HCT116 (cell line): ENCODE results near the gene SUGP2.
A peak's percentile ranks its signal among the peaks of the same experiment; 100 is the strongest.

ENCODE experiments used
- YY1 ChIP-seq: IDR thresholded peaks from 2 replicates; pipeline ENCODE4 v1.6.1; 2011; ENCODE audit warnings: low read length, low read depth, moderate library complexity, mild to moderate bottlenecking; ENCODE audit not compliant: insufficient replicate concordance; ENCODE audit errors: extremely low read depth
- ZNF274 ChIP-seq: fragments of 200-500 bp; sonication (Bioruptor generic); IDR thresholded peaks from 2 replicates; pipeline ENCODE4 v1.6.1; 2014; ENCODE audit warnings: mild to moderate bottlenecking, low read depth, low read length, inconsistent platforms
- TF ChIP-seq, protein P1 (sequence below): IDR thresholded peaks from 2 replicates; pipeline ENCODE4 v1.6.1; 2012
- TF ChIP-seq, protein P2 (sequence below), 3 experiments: fragments of 200-600 bp in 1 of 3; sonication (generic) in 1 of 3; IDR thresholded peaks in 2 of 3; conservative IDR thresholded peaks in 1 of 3; 2 replicates each; pipeline ENCODE4 v1.5.1; 2012 to 2017; ENCODE audit warnings: low read depth in 2 of 3, low read length in 2 of 3, antibody characterized with exemption in 1 of 3, borderline replicate concordance in 1 of 3, control low read depth in 1 of 3, mild to moderate bottlenecking in 1 of 3, mixed read lengths in 1 of 3, mixed run types in 1 of 3, moderate library complexity in 1 of 3; ENCODE audit not compliant: insufficient read depth in 1 of 3

DNA sequence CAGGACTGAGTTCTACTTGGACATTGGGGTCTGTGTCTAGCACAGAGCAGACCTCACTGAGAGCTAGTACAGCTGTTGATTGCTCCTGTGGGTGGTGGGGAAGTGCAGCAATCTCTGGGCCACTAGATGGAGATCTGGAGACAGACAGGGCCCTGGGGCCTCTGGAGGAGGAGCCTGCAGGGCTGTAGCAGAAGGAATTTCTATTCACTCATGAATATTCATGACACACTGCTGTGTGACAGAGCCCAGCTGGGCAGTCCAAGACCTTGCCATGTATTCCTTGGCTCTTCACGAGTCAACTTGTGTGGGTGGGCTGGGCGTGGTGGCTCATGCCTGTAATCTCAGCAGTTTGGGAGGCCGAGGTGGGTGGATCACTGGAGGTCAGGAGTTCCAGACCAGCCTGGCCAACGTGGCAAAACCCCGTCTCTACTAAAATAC, 37.5 kb downstream of the SUGP2 start:
- TF ChIP-seq, protein P1, sequence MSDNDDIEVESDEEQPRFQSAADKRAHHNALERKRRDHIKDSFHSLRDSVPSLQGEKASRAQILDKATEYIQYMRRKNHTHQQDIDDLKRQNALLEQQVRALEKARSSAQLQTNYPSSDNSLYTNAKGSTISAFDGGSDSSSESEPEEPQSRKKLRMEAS = no peak
- TF ChIP-seq, protein P2, sequence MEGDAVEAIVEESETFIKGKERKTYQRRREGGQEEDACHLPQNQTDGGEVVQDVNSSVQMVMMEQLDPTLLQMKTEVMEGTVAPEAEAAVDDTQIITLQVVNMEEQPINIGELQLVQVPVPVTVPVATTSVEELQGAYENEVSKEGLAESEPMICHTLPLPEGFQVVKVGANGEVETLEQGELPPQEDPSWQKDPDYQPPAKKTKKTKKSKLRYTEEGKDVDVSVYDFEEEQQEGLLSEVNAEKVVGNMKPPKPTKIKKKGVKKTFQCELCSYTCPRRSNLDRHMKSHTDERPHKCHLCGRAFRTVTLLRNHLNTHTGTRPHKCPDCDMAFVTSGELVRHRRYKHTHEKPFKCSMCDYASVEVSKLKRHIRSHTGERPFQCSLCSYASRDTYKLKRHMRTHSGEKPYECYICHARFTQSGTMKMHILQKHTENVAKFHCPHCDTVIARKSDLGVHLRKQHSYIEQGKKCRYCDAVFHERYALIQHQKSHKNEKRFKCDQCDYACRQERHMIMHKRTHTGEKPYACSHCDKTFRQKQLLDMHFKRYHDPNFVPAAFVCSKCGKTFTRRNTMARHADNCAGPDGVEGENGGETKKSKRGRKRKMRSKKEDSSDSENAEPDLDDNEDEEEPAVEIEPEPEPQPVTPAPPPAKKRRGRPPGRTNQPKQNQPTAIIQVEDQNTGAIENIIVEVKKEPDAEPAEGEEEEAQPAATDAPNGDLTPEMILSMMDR (IDR thresholded peaks at IDR 0.05 in 2 of 3, conservative IDR thresholded peaks at IDR 0.05 in 1 of 3; ENCODE audit: borderline replicate concordance in 1 of 3, insufficient read depth in 1 of 3, low read depth in 2 of 3, low read length in 2 of 3) = peak in 2 of 3 experiments; percentile 61 to 73; a peak in 4 of 6 replicates
- TF ChIP-seq ZNF274 (no peak), YY1 (no peak)
